Epidermal melanocyte (primary cell): ENCODE data around the gene ZNF805.
"Not testable (repeated sequence)": the region's sequence is repeated elsewhere in the genome, so short reads cannot be mapped to it uniquely, and the experiment has no call there.

Source experiments
- DNase-seq: peaks from one replicate; pipeline ENCODE4 v3.0.0; 2011; ENCODE audit warnings: low spot score; ENCODE audit not compliant: insufficient read length

ZNF805 gene

DNA sequence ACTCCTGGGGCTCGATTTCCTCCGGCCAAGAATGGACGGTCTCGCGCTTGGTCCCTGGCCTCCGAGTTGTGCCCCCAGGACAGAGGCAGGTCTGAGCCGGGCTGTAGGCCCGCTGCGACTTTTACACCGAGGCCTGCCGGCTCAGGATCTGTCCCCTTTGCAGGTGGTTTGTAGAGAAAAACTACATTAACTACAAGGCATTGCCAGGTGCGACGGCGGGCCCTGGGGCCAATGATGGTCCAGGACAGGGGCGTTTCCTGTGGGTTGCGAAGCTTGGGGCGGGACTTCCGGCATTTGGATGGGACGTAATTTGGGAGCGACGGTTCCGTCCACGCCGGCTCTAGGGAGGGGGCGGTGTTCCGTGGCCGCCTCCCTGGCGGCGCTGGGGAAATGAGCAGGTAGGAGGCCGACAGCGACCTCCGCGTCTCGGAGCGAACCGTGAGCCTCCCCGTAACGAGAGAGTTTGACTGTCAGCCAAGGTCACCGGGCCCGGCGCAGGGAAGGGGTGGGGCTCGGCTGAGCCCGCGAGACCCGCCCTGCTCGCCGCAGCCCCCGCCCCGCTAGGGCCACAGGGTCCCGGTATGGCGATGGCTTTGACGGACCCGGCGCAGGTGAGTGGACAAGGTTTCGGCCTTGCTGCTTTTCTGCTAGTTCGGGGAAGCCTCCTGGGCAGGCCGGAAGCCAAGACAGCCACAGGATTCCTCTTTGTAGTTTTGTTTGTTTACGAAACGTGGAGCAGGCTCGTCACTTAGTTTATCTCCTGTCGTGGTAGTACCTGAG, at the start of gene ZNF805:
TSS of gene ZNF805 (plus strand) at position 322 of the 780 bp plus-strand sequence. CDS start at position 582, 260 bp downstream.
- DNase-seq = peak; percentile 93

DNA sequence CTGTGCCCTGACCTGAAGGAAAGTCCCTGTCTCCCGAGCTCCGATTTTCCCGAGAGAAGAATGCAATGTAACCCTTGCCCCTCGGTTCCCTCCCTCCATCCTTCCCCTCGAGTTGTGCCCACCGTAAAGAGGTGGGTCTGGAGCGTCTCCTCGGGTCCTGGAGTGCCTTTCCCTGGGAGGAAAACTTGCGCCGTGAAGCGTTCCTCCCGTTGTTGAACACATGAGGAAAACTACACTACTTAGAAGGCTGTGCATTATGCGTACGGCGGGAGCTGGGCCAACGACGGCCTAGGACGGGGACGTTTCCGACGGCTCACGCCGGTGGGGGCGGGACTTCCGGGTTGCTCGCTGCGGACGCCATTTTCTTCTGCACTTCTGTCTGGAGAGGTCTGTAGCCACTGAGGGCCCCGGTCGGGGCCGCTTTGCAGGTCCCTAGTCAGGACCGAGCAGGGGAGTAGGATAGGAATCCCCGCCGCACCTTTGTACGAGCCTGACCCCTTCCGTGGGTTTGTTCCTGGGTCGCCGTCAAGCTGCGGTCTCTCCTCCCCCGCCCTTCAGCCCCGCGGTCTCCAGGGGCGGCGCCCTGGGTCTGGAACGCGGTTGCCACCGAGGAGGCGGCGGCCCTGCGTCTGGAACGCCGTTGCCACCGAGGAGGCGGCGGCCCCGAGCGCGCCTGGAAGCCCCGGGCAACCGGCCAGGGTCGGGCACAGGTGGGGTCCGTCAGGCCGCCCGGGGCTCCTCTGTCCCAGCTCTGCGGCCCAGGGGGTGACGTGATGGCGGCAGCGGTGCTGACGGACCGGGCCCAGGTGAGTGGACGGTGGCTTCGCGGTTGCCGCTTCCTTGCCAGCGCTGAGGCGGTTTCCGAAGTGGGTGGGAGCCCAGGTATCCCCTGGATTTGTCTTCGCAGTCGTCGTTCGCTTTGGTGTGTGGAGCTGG, 49.0 kb upstream of the ZNF805 start, which contains the start of gene ZNF264:
TSS of gene ZNF264 (plus strand) at position 360 of the 936 bp plus-strand sequence. CDS start at position 774, 414 bp downstream.
- peak; percentile 77 for DNase-seq

DNA sequence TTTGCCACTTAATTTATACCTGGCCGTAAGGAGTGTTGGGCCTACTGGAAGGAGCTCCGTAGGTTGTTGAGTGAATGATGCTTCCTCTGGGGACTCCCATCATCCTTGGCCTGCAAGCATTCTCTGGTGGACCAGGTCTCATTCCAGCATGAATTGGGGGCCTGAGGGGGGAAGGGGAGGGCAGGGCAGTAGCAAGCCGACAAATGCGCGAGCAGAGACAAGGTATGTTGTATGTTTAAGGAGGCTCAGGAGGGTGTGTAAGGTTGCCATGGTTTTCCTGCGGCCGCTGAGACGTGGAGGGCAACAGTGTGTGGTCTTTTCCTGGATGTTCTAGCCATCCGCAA, 48.4 kb upstream of the ZNF805 start:
- DNase-seq = no peak

DNA sequence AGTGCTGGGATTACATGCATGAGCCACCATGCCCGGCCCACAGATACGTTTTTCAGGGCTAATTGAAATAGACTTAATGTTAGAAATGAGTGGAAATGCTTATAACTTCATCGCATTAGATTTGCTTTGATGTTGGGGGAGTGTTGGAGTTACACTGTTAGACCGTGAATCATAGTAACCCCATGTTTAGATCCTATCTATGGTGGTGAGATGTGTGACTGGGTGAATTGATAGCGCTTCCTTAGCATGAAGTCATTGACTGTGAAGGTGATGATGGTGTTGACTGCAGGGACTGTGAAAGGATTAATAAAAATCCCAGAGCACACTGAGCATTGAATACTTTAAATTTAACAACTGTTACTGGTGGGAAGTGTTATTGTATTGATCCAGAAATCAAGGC, 47.4 kb upstream of the ZNF805 start:
- no peak for DNase-seq

DNA sequence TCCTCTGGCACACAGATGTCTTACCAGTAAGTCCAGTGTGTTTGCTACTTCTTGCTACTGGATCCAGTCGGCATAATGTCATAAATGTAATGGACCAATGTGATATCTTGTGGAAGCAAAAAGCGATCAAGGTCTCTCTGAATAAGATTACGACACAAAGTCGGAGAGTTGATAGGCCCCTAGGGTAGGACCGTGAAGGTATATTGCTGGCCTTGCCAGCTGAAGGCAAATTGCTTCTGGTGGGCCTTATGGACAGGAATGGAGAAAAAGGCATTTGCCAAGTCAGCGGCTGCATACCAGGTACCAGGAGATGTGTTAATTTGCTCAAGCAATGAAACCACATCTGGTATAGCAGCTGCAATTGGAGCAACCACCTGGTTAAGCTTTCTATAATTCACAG, 42.6 kb upstream of the ZNF805 start:
- not testable (repeated sequence) for DNase-seq

DNA sequence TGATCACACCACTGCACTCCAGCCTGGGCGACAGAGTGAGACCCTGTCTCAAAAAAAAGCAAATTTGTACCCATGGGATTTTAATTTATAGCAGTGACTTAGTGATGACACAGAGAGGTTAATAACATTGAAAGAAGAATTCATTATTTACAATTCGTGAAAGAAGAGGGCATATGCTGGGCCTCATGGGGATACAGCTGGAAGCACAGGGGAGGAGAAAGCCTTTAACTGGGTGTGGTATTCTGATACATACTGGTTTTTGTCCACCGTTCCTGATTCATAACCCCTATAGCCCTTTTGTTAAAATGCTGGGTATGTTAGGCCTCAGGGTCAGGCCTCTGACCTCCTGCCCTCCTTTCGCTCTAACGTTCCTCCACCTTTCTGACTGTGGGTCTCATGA, 38.3 kb upstream of the ZNF805 start:
- DNase-seq = no peak

DNA sequence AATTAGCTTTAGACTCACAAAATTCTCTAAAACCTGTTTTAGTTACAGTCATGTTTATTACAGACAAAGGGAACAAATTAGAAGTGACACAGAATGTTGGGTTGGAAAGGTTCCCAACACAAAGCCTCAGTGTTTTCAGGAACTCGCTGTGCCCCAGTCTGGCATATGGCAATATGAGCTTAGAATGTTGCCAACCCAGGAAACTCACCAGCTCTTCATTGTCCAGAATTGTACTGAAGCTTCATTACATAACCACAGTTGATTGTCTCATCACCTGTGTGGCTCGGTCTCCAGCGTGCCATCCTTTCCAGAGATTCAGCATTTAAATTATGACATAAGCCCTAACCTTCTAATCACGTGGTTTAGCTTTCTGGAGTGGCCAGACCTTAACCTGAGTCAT, 30.1 kb upstream of the ZNF805 start:
- DNase-seq = no peak

DNA sequence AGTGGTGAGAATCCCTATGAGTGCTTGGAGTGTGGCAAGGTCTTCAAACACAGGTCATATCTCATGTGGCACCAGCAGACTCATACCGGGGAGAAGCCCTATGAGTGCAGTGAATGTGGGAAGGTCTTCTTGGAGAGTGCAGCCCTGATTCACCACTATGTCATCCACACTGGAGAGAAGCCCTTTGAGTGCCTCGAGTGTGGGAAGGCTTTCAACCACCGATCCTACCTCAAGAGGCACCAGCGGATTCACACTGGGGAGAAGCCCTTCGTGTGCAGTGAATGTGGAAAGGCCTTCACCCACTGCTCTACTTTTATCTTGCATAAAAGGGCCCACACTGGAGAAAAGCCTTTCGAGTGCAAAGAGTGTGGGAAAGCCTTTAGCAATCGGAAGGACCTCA, 28.3 kb upstream of the ZNF805 start:
- no peak for DNase-seq

DNA sequence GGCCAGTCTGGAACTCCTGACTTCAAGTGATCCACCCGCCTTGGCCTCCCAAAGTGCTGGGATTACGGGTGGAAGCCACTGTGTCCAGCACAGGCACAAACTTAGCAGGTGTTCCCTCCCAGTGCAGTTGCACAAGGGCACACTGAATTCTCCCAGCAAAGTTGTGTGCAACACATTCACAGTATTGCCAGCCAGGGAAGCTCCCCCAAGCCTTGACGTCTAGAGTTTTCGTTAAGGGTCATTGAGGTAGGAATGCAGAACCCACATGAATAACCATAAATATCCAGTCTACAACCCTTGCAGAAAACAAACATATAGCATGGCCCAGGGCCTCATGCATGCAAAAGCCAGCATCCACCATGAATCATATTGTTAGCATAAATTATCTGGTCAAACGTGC, 12.9 kb upstream of the ZNF805 start:
- DNase-seq = no peak

DNA sequence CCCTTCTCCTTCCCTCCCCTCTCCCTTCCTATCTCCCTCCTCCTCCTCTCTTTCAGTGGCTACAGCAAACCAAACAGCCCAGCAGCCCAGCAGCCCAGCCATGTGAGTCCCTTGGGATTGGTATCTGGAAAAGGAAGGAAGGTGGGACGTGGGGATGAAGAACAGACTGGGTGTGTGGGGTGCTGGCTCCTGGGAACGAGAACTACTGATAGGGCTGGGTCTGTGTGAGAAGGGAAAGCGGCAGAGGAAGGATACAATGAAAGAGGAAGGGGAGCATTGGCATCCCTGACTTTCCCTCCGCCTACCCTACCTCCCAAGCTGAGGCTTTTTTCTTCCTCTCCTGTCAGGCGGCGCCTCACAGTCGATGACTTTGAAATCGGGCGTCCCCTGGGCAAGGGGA, 8.7 kb upstream of the ZNF805 start:
- no peak for DNase-seq

DNA sequence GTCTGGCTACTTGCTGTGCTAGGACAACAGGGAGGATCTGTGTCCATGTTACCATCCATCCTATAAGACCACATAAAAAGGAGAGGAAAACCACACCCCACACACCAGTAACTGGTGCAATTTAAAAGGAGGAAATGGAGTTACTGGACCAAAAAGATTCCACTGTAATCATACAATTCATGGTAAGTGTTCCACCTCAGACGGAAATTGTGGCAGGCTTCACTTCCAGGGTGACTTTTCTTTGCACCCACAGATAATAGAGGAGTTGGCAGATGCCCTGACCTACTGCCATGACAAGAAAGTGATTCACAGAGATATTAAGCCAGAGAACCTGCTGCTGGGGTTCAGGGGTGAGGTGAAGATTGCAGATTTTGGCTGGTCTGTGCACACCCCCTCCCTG, 7.2 kb upstream of the ZNF805 start:
- DNase-seq = no peak

DNA sequence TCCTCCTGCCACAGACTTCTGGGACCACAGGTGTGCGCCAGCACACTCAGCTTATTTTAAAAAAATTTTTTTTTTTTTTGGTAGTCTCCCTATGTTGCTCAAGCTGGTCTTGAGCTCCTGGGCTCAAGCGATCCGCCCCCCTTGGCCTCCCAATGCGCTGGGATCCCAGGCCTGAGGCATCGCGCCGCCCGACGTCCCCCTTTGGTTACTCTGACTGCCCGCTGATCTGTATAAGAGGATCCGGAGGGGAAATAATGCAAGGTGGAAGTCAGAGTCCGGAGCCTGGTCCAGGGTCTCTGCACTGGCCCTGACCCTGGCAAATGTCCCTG, 486 bp upstream of the ZNF805 start:
- no peak for DNase-seq

DNA sequence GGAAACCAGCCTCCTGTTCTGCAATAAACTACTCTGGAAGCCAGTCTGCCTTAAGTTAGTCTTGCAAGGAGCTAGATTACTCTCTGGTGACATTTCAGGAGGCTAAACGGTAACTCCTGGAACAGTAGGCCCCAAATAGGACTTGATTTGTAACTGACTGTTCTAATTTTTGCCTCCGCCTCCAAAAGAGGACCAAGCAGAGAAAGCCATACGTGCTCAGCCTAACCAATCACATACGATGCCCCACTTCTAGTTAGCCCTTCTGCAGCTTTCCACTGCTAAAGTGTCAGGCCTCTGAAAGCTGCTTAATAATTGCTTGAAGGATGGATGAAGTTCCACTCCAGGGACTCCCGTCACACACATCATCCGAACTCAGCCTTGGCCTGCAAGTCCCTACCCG, 744 bp downstream of the ZNF805 start:
- DNase-seq = no peak

DNA sequence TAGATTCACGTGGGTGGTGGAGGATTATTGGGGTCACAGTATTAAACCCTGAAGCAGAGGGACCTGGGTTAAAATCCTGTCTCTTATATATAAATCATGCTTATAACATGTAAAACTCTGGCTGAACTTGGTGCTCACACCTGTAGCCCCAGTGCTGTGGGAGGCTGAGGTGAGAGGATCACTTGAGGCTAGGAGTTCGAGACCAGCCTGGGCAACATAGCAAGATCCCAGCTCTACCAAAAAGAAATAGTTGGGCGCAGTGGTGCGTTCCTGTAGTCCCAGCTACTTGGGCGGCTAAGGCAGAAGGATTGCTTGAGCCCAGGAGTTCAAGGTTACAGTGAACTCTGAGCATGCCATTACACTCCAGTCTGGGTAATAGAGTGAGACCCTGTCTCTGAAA, 2.4 kb downstream of the ZNF805 start:
- DNase-seq = no peak

DNA sequence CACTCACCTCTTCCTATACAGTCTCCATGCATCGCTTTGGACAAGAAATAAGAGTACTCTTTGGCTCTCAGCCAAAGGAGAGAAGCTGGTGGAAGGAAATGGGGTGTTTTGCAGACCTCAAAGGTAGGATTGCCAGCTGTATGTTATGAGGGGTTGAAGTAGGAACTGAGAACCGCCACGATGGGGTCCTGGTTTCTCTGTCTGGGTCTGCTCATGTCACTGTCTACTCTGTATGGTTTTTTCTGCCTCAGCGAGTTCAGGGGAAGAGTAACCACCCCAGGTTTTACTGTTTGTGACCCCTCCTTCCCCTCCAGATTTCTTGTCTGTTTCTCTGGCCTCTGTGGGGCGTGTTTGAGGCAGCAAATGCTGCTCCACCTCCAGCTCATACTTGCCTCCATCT, 4.1 kb downstream of the ZNF805 start:
- DNase-seq = no peak

DNA sequence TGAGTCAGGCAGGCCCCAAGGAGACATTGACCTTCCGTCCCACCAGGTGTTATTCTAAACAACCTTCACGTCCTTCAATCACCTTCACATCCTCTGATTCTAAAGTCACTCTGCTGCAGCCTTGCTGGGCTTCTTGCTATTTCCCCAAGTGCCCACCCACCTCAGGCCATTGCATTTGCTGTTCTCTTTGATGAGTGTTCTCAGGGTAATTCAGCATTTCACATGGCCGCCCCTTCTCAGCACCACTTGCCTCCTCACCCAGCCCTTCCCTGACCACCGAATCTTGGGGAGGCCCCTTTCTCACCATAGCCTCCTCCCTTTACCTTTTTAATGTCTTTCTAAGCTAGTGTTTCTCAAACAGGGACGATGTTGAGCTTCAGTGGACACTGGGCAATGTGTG, 4.6 kb downstream of the ZNF805 start:
- DNase-seq = no peak

DNA sequence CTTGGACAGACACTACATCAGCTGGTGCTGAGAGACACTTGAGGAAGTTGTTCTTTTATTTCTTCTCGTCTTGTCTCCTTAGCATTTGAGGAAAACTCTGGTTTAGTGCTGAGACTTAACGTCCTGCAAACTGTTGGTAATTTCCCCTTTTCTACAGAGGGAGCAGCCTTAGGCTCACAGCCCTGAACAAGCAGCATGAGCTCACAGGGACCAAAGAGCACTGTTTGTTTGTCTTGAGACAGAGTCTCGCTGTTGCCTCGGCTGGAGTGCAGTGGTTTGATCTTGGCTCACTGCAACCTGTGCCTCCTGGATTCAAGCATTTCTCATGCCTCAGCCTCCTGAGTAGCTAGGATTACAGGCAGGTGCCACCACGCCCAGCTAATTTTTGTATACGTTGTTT, 5.5 kb downstream of the ZNF805 start:
- no peak for DNase-seq

DNA sequence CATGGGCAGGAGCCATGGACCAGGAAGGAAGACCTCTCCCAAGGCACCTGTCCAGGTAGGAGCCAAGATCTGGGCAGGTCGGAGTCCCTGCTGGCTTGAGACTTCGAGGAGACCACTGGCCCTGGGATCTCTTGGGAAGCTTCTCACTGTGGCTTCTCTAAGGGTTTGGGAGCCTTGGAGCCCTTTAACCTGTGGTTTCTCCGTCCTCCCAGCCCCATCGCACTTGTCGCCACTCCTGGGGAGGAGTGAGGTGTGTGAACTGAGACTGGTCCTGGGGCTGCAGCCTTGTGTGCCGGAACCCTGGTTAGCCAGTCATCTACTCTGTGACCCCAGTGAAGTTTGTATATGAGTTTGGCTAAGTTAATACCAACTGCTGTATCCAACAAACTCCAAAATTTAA, 8.2 kb downstream of the ZNF805 start:
- DNase-seq = no peak

DNA sequence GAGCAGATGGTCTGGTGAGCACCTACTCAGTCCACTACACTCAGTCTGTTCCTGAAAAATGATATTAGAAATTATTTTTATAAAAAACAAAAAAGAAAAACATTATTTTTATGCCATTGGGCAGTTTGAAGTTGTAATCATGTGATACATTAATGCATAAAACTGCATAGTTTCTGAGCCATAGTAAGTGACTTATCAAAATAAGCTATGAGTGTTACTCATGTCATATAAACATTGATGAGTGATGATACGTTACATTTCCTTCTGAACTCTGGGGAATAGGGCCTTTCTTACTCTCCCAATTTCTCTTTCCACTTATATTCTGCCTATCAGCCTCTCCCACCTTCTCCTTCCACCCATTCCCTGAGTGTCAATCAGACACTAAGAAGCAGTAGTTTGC, 8.9 kb downstream of the ZNF805 start:
- no peak for DNase-seq

DNA sequence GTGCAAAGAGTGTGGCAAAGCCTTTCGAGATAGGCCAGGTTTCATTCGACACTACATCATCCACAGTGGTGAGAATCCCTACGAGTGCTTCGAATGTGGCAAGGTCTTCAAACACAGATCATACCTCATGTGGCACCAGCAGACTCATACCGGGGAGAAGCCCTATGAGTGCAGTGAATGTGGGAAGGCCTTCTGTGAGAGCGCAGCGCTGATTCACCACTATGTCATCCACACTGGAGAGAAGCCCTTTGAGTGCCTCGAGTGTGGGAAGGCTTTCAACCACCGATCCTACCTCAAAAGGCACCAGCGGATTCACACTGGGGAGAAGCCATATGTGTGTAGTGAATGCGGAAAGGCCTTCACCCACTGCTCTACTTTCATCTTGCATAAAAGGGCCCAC, 13.3 kb downstream of the ZNF805 start:
- DNase-seq = not testable (repeated sequence)

DNA sequence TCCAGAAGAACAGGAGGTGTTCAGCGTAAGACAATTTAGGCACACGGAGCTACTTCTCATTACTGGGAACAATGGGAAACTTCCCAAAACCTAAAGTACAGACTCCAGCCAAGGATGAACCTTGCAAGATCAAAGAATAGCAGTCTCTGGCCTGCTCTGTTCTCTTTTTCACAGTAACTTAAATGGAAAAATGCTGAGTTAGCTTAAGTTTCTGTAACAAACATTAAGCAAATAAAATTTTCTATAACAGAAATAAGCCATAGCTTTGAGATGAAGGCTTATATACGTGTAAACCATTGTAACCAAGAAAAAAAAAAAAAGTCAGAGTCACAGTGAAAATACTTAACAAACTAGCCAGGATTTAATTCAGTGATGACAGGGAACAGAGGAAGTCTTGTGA, 21.6 kb downstream of the ZNF805 start:
- no peak for DNase-seq

DNA sequence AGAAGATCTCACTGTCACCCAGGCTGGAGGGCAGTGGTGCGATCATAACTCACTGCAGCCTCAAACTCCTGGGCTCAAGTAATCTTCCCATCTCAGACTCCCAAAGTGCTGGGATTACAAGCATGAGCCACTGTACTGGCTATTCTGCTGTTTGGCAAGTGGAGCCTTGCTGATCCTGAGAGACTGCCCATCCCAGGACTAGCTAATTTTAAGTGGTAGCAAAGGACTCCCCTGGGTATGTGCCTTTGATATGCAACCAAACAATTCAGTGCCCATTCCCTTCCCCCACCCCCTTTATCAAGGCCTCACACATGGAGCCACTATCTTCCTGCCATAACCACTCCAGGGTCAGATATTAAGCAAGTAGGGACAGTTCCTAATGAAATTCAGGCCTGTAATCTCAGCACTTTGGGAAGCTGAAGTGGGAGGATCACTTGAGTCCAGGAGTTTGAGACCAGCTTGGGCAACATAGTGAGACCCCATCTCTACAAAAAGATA, 22.9 kb downstream of the ZNF805 start:
- no peak for DNase-seq

DNA sequence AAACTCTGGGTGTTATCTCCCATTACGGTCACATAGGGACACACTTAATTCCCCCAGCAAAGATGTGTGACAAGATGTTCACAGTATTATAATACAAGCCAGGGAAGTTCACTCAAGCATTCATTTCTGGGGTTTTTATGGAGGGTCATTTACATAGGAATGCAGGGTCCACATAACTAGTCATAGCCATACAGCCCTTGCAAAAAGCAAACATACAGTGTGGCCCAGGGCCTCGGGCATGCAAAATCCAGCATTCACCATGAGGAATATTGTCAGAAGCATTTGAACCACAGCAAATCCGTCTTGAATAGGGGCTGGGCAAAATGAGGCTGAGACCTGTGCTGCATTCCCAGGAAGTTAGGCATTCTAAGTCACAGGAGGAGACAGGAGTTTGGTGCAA, 26.9 kb downstream of the ZNF805 start:
- no peak for DNase-seq
